Measurements from ENCODE around the gene OR6C2. TPM values are rescaled to one million over a fixed set of nuclear protein-coding genes. Genes with fewer than 3 reads are reported as not detected.
A peak's percentile ranks its signal among the peaks of the same experiment; 100 is the strongest.
"Not testable (repeated sequence)": the region's sequence is repeated elsewhere in the genome, so short reads cannot be mapped to it uniquely, and the experiment has no call there.

Gene OR6C2
- total and polyA plus RNA-seq, 5 donors from 2014 or later, result not detected

DNA sequence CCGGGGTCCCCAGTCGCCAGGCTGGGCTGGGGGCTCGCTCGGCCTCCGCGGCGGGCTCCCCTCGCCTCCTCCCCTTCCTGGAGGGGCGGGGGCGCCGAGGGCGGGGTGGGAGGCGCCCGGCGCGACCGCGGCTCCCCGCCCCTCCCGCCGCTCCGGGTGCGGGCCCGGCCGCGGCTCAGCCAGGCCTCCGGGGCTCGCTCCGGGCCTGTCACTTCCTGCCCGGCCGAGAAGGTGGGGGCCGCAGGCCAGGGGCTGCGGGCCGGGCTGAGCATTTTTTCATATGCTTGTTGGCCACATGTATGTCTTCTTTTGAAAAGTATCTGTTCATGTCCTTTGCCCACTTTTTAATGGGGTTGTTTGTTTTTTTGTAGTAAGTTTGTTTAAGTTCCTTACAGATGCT, 29.0 kb upstream of the OR6C2 start:
- H3K4me3 ChIP-seq (ENCODE audit: low read depth, low read length); H3K4me3 Mint-ChIP-seq; H3K4me1 ChIP-seq (ENCODE audit: control insufficient read depth, insufficient read depth, low read length, poor library complexity, severe bottlenecking); H3K36me3 Mint-ChIP-seq; H3K36me3 ChIP-seq (ENCODE audit: control insufficient read depth, insufficient read depth, low read length); H3K9me3 ChIP-seq (ENCODE audit: control insufficient read depth in 2 of 2, low read length in 2 of 2); H3K9me3 Mint-ChIP-seq; H3K27ac Mint-ChIP-seq; H3K4me1 Mint-ChIP-seq; H3K27ac ChIP-seq (ENCODE audit: insufficient read depth, low read length, poor library complexity, severe bottlenecking); DNase-seq: not testable (repeated sequence)
- peaks cover 16% of the 10 kb centered on the region for H3K27me3 ChIP-seq (ENCODE audit: control insufficient read depth, insufficient read depth, low read length)
- peak; percentile 65 to 71 for ATAC-seq (ENCODE audit: low read depth in 2 of 2)
- H3K27me3 Mint-ChIP-seq, result peaks cover 37% of the 10 kb centered on the region

DNA sequence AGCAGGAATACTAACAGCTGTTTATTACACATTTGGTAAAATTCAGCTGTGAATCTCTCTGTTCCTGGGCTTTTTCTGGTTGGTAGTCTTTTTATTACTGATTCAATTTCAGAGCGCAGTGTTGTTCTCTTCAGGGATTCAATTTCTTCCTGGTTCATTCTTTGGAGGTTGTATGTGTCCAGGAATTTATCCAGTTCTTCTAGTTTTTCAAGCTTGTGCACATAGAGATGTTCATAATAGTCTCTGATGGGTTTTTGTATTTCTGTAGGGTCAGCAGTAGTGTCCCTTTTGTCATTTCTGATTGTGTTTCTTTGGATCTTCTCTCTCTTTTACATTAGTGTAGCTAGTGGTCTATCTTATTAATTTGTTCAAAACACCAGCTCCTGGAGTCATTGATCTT, 26.9 kb upstream of the OR6C2 start:
- Histone ChIP-seq H3K4me3 (ENCODE audit: low read depth, low read length) (no peak overlapping the region), H3K36me3 (ENCODE audit: control insufficient read depth, insufficient read depth, low read length) (no peaks in the 10 kb centered on the region), H3K4me1 (ENCODE audit: control insufficient read depth, insufficient read depth, low read length, poor library complexity, severe bottlenecking) (no peaks in the 10 kb centered on the region), H3K27ac (ENCODE audit: insufficient read depth, low read length, poor library complexity, severe bottlenecking) (no peak overlapping the region), H3K9me3 (ENCODE audit: control insufficient read depth in 2 of 2, low read length in 2 of 2) (no peaks in the 10 kb centered on the region), H3K27me3 (ENCODE audit: control insufficient read depth, insufficient read depth, low read length) (peaks cover 24% of the 10 kb centered on the region)
- Mint-ChIP-seq H3K9me3 (peaks cover 0 to 10% (median 2%) of the 10 kb centered on the region in 7 donors), H3K36me3 (no peaks in the 10 kb centered on the region), H3K4me1 (peaks cover 0 to 5% (median 2%) of the 10 kb centered on the region in 4 donors), H3K4me3 (no peak overlapping the region), H3K27ac (no peak overlapping the region), H3K27me3 (peaks cover 37% of the 10 kb centered on the region)
- DNase-seq, result no peak
- ATAC-seq (ENCODE audit: low read depth in 2 of 2), result no peak

DNA sequence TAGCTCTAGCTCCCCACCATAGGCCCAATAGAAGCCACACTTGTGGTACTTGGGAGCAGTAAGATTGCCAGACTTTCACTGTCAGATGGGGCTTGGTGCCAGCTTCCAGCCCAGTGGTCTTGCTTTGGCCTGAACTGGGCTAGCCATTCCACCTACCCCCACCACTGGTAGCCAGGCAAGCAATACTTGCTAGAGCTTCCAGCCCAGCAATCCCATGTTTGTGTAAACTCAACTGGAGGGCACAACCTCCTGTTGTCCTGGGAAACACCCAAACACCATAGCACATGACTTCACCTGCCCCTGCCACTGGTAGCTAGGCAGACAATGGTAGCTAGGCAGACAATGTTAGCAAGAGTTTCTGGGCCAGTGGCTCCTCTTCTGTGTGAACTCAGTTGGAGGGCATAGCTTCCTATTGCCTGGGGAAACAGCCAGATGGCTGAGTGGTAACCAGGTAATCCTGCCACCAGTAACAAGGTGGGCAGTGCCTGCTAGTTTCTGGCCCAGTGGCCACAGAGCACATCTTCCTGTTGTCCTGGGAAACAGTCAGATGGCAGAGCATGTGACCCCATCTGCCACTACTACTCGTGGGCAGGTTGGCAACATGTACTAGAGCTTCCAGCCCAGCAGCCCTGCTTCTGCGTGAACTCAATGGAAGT, 23.4 kb upstream of the OR6C2 start:
- no peak overlapping the region for H3K27ac ChIP-seq (ENCODE audit: insufficient read depth, low read length, poor library complexity, severe bottlenecking)
- Mint-ChIP-seq H3K4me3 (no peak overlapping the region), H3K36me3 (no peaks in the 10 kb centered on the region), H3K27me3 (peaks cover 34% of the 10 kb centered on the region), H3K9me3 (peaks cover 0 to 10% (median 3%) of the 10 kb centered on the region in 7 donors), H3K4me1 (peaks cover 0 to 3% (median under 1%) of the 10 kb centered on the region in 4 donors), H3K27ac (no peak overlapping the region)
- H3K27me3 ChIP-seq (ENCODE audit: control insufficient read depth, insufficient read depth, low read length), result peaks cover 24% of the 10 kb centered on the region
- ATAC-seq (ENCODE audit: low read depth in 2 of 2) (no peak), DNase-seq (no peak)
- H3K4me3 ChIP-seq (ENCODE audit: low read depth, low read length), result no peak overlapping the region
- no peaks in the 10 kb centered on the region for H3K36me3 ChIP-seq (ENCODE audit: control insufficient read depth, insufficient read depth, low read length)
- no peaks in the 10 kb centered on the region for H3K9me3 ChIP-seq (ENCODE audit: control insufficient read depth in 2 of 2, low read length in 2 of 2)
- no peaks in the 10 kb centered on the region for H3K4me1 ChIP-seq (ENCODE audit: control insufficient read depth, insufficient read depth, low read length, poor library complexity, severe bottlenecking)

DNA sequence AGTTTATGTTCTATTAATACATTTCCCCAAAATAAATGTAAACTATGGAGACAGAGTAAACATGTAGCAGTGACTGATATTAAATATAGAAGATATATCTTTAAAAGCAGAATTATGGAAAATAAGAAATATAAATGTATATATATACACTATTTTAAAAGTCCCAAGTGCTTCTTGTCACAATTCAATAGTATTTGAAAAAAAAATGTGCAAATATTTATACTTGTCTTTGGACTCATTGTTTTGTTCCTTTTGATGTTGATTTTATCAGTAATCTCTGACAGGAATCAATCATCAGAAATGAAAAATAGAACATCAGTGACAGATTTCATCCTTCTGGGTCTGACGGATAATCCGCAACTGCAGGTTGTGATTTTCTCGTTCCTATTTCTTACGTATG, 17.9 kb upstream of the OR6C2 start, which contains the start of gene OR6C76:
Gene OR6C76 (plus strand): TSS at position 301 of the 400 bp plus-strand sequence. CDS start 0 bp downstream, at position 301.
- DNase-seq (no peak), ATAC-seq (ENCODE audit: low read depth in 2 of 2) (no peak)
- Mint-ChIP-seq H3K27ac (no peak within 1 kb of the TSS), H3K4me1 (no peaks in the 10 kb centered on the region), H3K27me3 (peaks cover 14% of the 10 kb centered on the region), H3K36me3 (no peaks in the 10 kb centered on the region), H3K4me3 (no peak within 1 kb of the TSS), H3K9me3 (peaks cover 0 to 3% (median 0%) of the 10 kb centered on the region in 7 donors)
- Histone ChIP-seq H3K27me3 (ENCODE audit: control insufficient read depth, insufficient read depth, low read length) (peaks cover 5% of the 10 kb centered on the region), H3K36me3 (ENCODE audit: control insufficient read depth, insufficient read depth, low read length) (no peaks in the 10 kb centered on the region), H3K4me3 (ENCODE audit: low read depth, low read length) (no peak within 1 kb of the TSS), H3K27ac (ENCODE audit: insufficient read depth, low read length, poor library complexity, severe bottlenecking) (no peak within 1 kb of the TSS), H3K9me3 (ENCODE audit: control insufficient read depth in 2 of 2, low read length in 2 of 2) (no peaks in the 10 kb centered on the region), H3K4me1 (ENCODE audit: control insufficient read depth, insufficient read depth, low read length, poor library complexity, severe bottlenecking) (no peaks in the 10 kb centered on the region)

DNA sequence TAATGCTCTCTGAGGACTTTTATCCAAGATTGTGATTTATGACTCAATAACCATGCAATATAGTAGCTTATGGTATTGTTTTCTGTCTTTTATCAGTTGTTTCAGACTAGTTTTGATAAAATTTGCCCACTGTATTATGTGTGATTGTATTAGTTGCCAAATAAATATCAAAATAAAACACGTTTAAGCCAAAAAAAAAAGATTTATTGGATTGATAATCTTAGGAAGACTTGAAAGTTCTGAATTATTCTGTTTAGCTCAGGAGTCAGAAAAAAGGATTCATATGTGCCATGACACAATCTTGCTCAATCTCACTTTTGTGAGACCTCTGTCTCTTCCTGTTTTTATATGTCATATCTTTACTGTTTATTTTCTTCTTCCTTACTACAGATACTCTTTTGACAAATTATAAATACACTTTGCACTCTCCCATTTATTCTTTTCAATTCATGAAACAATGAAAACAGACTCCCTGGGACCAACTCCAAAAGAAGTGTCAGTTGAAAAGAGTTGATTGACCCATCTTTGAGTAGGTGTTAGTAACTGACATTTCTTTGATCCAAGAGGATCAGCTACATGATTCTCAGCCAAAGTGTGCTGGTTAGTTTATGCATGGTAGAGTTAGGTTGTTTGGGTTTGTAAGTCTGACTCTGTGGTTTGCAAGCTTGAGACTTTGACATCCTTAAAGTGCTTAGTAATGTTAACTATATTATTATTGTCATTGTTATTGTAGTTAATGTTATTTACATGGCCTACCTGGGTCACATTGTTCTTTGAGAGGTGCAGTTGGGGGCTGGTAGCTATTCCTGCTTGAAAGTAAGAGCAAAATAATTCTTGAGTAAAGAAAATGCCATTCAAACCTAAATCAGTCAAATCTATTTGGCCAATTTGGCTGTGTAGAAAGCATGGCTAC, 15.3 kb upstream of the OR6C2 start:
- no peak for DNase-seq
- Mint-ChIP-seq H3K36me3 (no peaks in the 10 kb centered on the region), H3K27ac (peak overlapping the region in 1 of 3 donors; percentile 79)

DNA sequence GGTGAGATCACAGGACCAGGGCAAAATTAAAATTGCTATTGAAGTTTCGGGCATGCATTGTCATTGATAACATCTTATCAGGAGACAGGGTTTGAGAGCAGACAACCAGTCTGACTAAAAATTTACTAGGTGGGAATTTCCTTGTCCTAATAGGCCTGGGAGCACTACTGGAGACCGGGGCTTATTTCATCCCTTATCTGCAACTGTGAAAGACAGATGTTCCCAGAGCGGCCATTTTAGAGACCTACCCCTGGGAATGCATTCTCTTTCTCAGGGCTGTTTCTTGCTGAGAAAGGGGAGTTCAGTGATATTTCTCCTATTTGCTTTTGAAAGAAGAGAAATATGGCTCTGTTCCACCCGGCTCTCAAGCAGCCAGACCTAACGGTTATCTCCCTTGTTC, 2.6 kb upstream of the OR6C2 start:
- not testable (repeated sequence) for DNase-seq; H3K36me3 ChIP-seq (ENCODE audit: control insufficient read depth, insufficient read depth, low read length); H3K4me1 ChIP-seq (ENCODE audit: control insufficient read depth, insufficient read depth, low read length, poor library complexity, severe bottlenecking); H3K4me1 Mint-ChIP-seq; H3K27ac ChIP-seq (ENCODE audit: insufficient read depth, low read length, poor library complexity, severe bottlenecking); H3K4me3 ChIP-seq (ENCODE audit: low read depth, low read length); ATAC-seq (ENCODE audit: low read depth in 2 of 2); H3K27me3 ChIP-seq (ENCODE audit: control insufficient read depth, insufficient read depth, low read length); H3K36me3 Mint-ChIP-seq; H3K9me3 ChIP-seq (ENCODE audit: control insufficient read depth in 2 of 2, low read length in 2 of 2); H3K27me3 Mint-ChIP-seq; H3K27ac Mint-ChIP-seq
- peaks cover 0 to 27% (median 7%) of the 10 kb centered on the region in 7 donors for H3K9me3 Mint-ChIP-seq
- H3K4me3 Mint-ChIP-seq, result peak overlapping the region in 1 of 4 donors; percentile 87

More for the DNA sequence above, 15.3 kb upstream of the OR6C2 start:
- Mint-ChIP-seq H3K27me3 (peaks cover 18% of the 10 kb centered on the region), H3K9me3 (peaks cover 0 to 5% (median 0%) of the 10 kb centered on the region in 7 donors), H3K4me3 (no peak overlapping the region), H3K4me1 (no peaks in the 10 kb centered on the region)
- Histone ChIP-seq H3K36me3 (ENCODE audit: control insufficient read depth, insufficient read depth, low read length) (no peaks in the 10 kb centered on the region), H3K27me3 (ENCODE audit: control insufficient read depth, insufficient read depth, low read length) (peaks cover 2% of the 10 kb centered on the region), H3K9me3 (ENCODE audit: control insufficient read depth in 2 of 2, low read length in 2 of 2) (no peaks in the 10 kb centered on the region), H3K4me3 (ENCODE audit: low read depth, low read length) (no peak overlapping the region), H3K27ac (ENCODE audit: insufficient read depth, low read length, poor library complexity, severe bottlenecking) (no peak overlapping the region), H3K4me1 (ENCODE audit: control insufficient read depth, insufficient read depth, low read length, poor library complexity, severe bottlenecking) (no peaks in the 10 kb centered on the region)
- no peak for ATAC-seq (ENCODE audit: low read depth in 2 of 2)

DNA sequence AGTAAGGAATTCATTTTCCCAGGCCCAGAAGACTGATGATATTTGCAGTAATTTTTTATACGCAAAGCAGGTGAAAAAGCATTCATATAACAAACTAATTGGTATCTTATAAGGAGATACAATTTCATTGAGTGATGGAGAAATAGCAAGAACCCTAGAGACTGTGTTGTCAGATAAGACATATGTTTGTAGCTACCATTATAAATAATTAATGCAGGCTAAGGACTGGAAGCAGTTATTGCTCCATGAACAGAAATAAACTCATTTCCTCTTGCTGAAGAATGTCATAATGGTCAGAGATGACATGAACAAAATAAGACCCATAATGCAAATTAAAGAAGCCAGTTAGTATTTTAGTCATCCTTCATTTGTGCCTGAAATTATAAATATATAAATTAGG, 1.5 kb downstream of the OR6C2 start:
- Mint-ChIP-seq H3K27me3 (peaks cover 12% of the 10 kb centered on the region), H3K9me3 (peaks cover 0 to 20% (median 5%) of the 10 kb centered on the region in 7 donors), H3K4me1 (no peaks in the 10 kb centered on the region), H3K36me3 (no peaks in the 10 kb centered on the region), H3K27ac (no peak overlapping the region), H3K4me3 (no peak overlapping the region)
- Histone ChIP-seq H3K4me3 (ENCODE audit: low read depth, low read length) (no peak overlapping the region), H3K27me3 (ENCODE audit: control insufficient read depth, insufficient read depth, low read length) (peaks cover 7% of the 10 kb centered on the region), H3K4me1 (ENCODE audit: control insufficient read depth, insufficient read depth, low read length, poor library complexity, severe bottlenecking) (no peaks in the 10 kb centered on the region), H3K9me3 (ENCODE audit: control insufficient read depth in 2 of 2, low read length in 2 of 2) (peaks cover 0 to 6% of the 10 kb centered on the region in 2 experiments), H3K27ac (ENCODE audit: insufficient read depth, low read length, poor library complexity, severe bottlenecking) (no peak overlapping the region), H3K36me3 (ENCODE audit: control insufficient read depth, insufficient read depth, low read length) (no peaks in the 10 kb centered on the region)
- no peak for ATAC-seq (ENCODE audit: low read depth in 2 of 2)
- DNase-seq, result no peak

Data from CD4-positive, CD25-positive, alpha-beta regulatory T cell (primary cell).